Left forelimb (tissue), 1 donor: ENCODE data around the gene AFF2.

Experiments
- DNase-seq: peaks from one replicate; pipeline ENCODE4 v3.0.0-alpha.2; 2018; ENCODE audit warnings: low spot score

Gene AFF2

GRCh38 chrX:148582353-148582752 lies 81.9 kb downstream of the AFF2 start:
- no peak for DNase-seq

GRCh38 chrX:148588649-148589310 lies 88.4 kb downstream of the AFF2 start:
- DNase-seq: no peak

GRCh38 chrX:148592595-148592994 lies 92.2 kb downstream of the AFF2 start:
- no peak for DNase-seq

GRCh38 chrX:148593146-148593545 lies 92.7 kb downstream of the AFF2 start:
- DNase-seq: no peak

GRCh38 chrX:148593987-148594386 lies 93.6 kb downstream of the AFF2 start:
- DNase-seq: no peak

- no peak for DNase-seq
Measured at GRCh38 chrX:148599404-148599803, 99.0 kb downstream of the AFF2 start.

- no peak for DNase-seq
Measured at GRCh38 chrX:148600131-148600530, 99.7 kb downstream of the AFF2 start.

- DNase-seq: no peak
Measured at GRCh38 chrX:148600581-148600980, 100.2 kb downstream of the AFF2 start.

- DNase-seq: no peak
Measured at GRCh38 chrX:148601034-148601433, 100.6 kb downstream of the AFF2 start.

- DNase-seq: no peak
Measured at GRCh38 chrX:148609515-148610327, 109.3 kb downstream of the AFF2 start.

GRCh38 chrX:148610328-148610698 lies 109.9 kb downstream of the AFF2 start:
- no peak for DNase-seq

GRCh38 chrX:148611993-148612392 lies 111.6 kb downstream of the AFF2 start:
- DNase-seq: no peak

GRCh38 chrX:148612431-148612830 lies 112.0 kb downstream of the AFF2 start:
- no peak for DNase-seq

- DNase-seq: no peak
Measured at GRCh38 chrX:148613636-148614035, 113.2 kb downstream of the AFF2 start.

GRCh38 chrX:148615491-148615890 lies 115.1 kb downstream of the AFF2 start:
- DNase-seq: no peak

- DNase-seq: no peak
Measured at GRCh38 chrX:148618470-148619445, 118.3 kb downstream of the AFF2 start.

- DNase-seq: no peak
Measured at GRCh38 chrX:148620023-148620422, 119.6 kb downstream of the AFF2 start.

- no peak for DNase-seq
Measured at GRCh38 chrX:148624951-148625474, 124.6 kb downstream of the AFF2 start.

- DNase-seq: no peak
Measured at GRCh38 chrX:148628621-148629020, 128.2 kb downstream of the AFF2 start.

- DNase-seq: no peak
Measured at GRCh38 chrX:148629434-148629833, 129.0 kb downstream of the AFF2 start.

GRCh38 chrX:148632444-148632843 lies 132.0 kb downstream of the AFF2 start:
- no peak for DNase-seq

- no peak for DNase-seq
Measured at GRCh38 chrX:148633218-148633908, 132.9 kb downstream of the AFF2 start.
